B cell (primary cell): ENCODE results near the gene HMGN3.

ENCODE experiments used
- EZH2 ChIP-seq: IDR thresholded peaks from 2 replicates; pipeline ENCODE4 v1.6.1; 2012; ENCODE audit warnings: borderline replicate concordance, low read depth, mild to moderate bottlenecking, moderate library complexity, low read length; ENCODE audit not compliant: insufficient read depth, poor library complexity, severe bottlenecking
- TF ChIP-seq, protein P1 (sequence below): fragments of 200-600 bp; IDR thresholded peaks from one replicate; pipeline ENCODE4 v1.8.0; 2022; ENCODE audit warnings: antibody characterized with exemption, mild to moderate bottlenecking

DNA sequence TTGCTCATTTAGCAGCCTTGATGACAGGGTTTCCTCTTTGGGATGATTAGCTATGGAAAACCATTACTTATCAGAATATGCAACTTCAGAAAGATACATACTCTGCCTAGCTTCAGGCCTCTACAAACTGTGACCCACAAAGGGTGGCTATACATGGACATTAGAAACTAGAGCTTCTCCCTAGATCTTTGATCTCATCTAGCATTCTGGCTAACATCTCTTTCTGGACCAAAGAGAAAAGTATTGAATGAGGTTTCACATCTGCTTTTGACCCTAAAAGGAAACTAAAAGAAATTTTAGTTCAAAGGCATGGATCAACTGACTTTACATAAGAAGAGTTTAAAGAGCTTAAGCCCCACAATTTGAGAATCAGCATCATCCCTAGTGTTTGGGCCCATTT is 12.4 kb upstream of the HMGN3 start:
- TF ChIP-seq, protein P1, sequence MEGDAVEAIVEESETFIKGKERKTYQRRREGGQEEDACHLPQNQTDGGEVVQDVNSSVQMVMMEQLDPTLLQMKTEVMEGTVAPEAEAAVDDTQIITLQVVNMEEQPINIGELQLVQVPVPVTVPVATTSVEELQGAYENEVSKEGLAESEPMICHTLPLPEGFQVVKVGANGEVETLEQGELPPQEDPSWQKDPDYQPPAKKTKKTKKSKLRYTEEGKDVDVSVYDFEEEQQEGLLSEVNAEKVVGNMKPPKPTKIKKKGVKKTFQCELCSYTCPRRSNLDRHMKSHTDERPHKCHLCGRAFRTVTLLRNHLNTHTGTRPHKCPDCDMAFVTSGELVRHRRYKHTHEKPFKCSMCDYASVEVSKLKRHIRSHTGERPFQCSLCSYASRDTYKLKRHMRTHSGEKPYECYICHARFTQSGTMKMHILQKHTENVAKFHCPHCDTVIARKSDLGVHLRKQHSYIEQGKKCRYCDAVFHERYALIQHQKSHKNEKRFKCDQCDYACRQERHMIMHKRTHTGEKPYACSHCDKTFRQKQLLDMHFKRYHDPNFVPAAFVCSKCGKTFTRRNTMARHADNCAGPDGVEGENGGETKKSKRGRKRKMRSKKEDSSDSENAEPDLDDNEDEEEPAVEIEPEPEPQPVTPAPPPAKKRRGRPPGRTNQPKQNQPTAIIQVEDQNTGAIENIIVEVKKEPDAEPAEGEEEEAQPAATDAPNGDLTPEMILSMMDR = no peak
- no peak for TF ChIP-seq EZH2
